ENCODE data around the gene MIGA2. TPM values are rescaled to one million over a fixed set of nuclear protein-coding genes. Genes with fewer than 3 reads are reported as not detected.

The MIGA2 gene
- total RNA-seq, 1 donor from 2014 or later = 23.8 TPM

GRCh38 chr9:129012343-129012742 is 24.1 kb upstream of the MIGA2 start:
- no peaks in the 10 kb centered on the region for H3K36me3 ChIP-seq (ENCODE audit: insufficient read depth, low read length)
- no peak for FAIRE-seq
- no peak overlapping the region for H2AFZ ChIP-seq (ENCODE audit: low read depth, low read length)
- Mint-ChIP-seq H3K4me1 (ENCODE audit: low read depth, unreplicated experiment) (no peaks in the 10 kb centered on the region), H3K27me3 (ENCODE audit: low read depth, unreplicated experiment) (no peaks in the 10 kb centered on the region), H3K9me3 (ENCODE audit: unreplicated experiment) (no peaks in the 10 kb centered on the region), H3K36me3 (ENCODE audit: low read depth, unreplicated experiment) (peaks cover 3% of the 10 kb centered on the region), H3K27ac (ENCODE audit: unreplicated experiment) (no peak overlapping the region), H3K4me3 (ENCODE audit: unreplicated experiment) (no peak overlapping the region)
- DNase-seq (ENCODE audit: low read depth) = no peak
- H3K4me3 ChIP-seq (ENCODE audit: insufficient read depth, low read depth, low read length) = no peak overlapping the region
- no peak overlapping the region for H3K4me2 ChIP-seq (ENCODE audit: low read length)
- H3K27ac ChIP-seq (ENCODE audit: low read depth, low read length) = no peak overlapping the region
- no peaks in the 10 kb centered on the region for H3K4me1 ChIP-seq (ENCODE audit: insufficient read depth, low read length)
- no peaks in the 10 kb centered on the region for H3K79me2 ChIP-seq (ENCODE audit: insufficient read depth, low read length)
- no peaks in the 10 kb centered on the region for H3K27me3 ChIP-seq (ENCODE audit: insufficient read depth, low read length)
- H4K20me1 ChIP-seq (ENCODE audit: insufficient read depth, low read length) = peaks cover 2% of the 10 kb centered on the region
- TF ChIP-seq CTCF (IDR thresholded peaks at IDR 0.05; ENCODE audit: insufficient read depth, low read depth, low read length) (no peak), EZH2 (IDR thresholded peaks at IDR 0.05; ENCODE audit: insufficient read depth, low read length) (no peak)
- no peaks in the 10 kb centered on the region for H3K9me3 ChIP-seq (ENCODE audit: insufficient read depth, low read depth, low read length)
- no peak overlapping the region for H3K9ac ChIP-seq (ENCODE audit: low read length)

DNA sequence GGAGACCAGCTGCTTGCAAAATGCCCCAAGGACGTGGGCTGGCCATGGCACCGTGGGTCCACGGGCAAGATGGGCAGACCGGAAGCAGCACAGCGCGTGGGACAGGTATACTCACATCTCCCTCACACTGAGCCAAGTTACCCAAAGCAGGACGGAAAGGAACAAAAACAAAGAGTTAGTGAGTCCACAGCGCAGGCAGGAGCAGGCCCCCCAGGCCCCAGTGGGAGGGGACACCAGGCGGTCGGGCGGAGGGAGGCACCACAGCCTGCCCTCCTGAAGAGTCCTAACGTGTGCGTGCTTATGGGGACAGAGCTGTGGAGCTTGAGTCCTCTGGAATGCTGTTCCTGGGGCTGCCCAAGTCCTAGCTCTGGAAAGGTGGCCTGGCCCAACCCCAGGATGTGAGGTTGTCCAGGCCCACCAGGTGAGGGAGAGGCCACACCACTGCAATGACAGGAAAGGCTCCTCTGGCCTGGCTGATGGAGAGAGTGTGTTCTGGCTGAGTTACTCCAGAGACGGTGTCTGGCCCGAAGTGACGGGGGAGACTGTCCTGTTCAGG is 23.5 kb upstream of the MIGA2 start:
- Histone ChIP-seq H3K4me2 (ENCODE audit: low read length) (no peak overlapping the region), H4K20me1 (ENCODE audit: insufficient read depth, low read length) (no peaks in the 10 kb centered on the region), H3K9me3 (ENCODE audit: insufficient read depth, low read depth, low read length) (no peaks in the 10 kb centered on the region), H3K4me3 (ENCODE audit: insufficient read depth, low read depth, low read length) (no peak overlapping the region), H3K36me3 (ENCODE audit: insufficient read depth, low read length) (no peaks in the 10 kb centered on the region), H3K79me2 (ENCODE audit: insufficient read depth, low read length) (no peaks in the 10 kb centered on the region), H3K27ac (ENCODE audit: low read depth, low read length) (no peak overlapping the region), H3K9ac (ENCODE audit: low read length) (no peak overlapping the region), H3K27me3 (ENCODE audit: insufficient read depth, low read length) (no peaks in the 10 kb centered on the region), H2AFZ (ENCODE audit: low read depth, low read length) (no peak overlapping the region), H3K4me1 (ENCODE audit: insufficient read depth, low read length) (no peaks in the 10 kb centered on the region)
- no peak overlapping the region for H3K27ac Mint-ChIP-seq (ENCODE audit: unreplicated experiment)
- H3K4me1 Mint-ChIP-seq (ENCODE audit: low read depth, unreplicated experiment) = no peaks in the 10 kb centered on the region
- no peaks in the 10 kb centered on the region for H3K9me3 Mint-ChIP-seq (ENCODE audit: unreplicated experiment)
- no peak for DNase-seq (ENCODE audit: low read depth)
- TF ChIP-seq EZH2 (IDR thresholded peaks at IDR 0.05; ENCODE audit: insufficient read depth, low read length) (no peak), CTCF (IDR thresholded peaks at IDR 0.05; ENCODE audit: insufficient read depth, low read depth, low read length) (no peak)
- peaks cover 3% of the 10 kb centered on the region for H3K36me3 Mint-ChIP-seq (ENCODE audit: low read depth, unreplicated experiment)
- H3K27me3 Mint-ChIP-seq (ENCODE audit: low read depth, unreplicated experiment) = no peaks in the 10 kb centered on the region
- H3K4me3 Mint-ChIP-seq (ENCODE audit: unreplicated experiment) = no peak overlapping the region
- no peak for FAIRE-seq

- Histone ChIP-seq H3K27ac (ENCODE audit: low read depth, low read length) (no peak overlapping the region), H3K4me3 (ENCODE audit: insufficient read depth, low read depth, low read length) (no peak overlapping the region), H3K4me1 (ENCODE audit: insufficient read depth, low read length) (no peaks in the 10 kb centered on the region), H3K27me3 (ENCODE audit: insufficient read depth, low read length) (no peaks in the 10 kb centered on the region), H3K4me2 (ENCODE audit: low read length) (no peak overlapping the region), H2AFZ (ENCODE audit: low read depth, low read length) (no peak overlapping the region), H3K9me3 (ENCODE audit: insufficient read depth, low read depth, low read length) (no peaks in the 10 kb centered on the region), H3K79me2 (ENCODE audit: insufficient read depth, low read length) (no peaks in the 10 kb centered on the region), H4K20me1 (ENCODE audit: insufficient read depth, low read length) (no peaks in the 10 kb centered on the region), H3K36me3 (ENCODE audit: insufficient read depth, low read length) (no peaks in the 10 kb centered on the region), H3K9ac (ENCODE audit: low read length) (no peak overlapping the region)
- H3K27me3 Mint-ChIP-seq (ENCODE audit: low read depth, unreplicated experiment) = no peaks in the 10 kb centered on the region
- TF ChIP-seq CTCF (IDR thresholded peaks at IDR 0.05; ENCODE audit: insufficient read depth, low read depth, low read length) = no peak
- TF ChIP-seq EZH2 (IDR thresholded peaks at IDR 0.05; ENCODE audit: insufficient read depth, low read length) = no peak
- H3K9me3 Mint-ChIP-seq (ENCODE audit: unreplicated experiment) = no peaks in the 10 kb centered on the region
- peaks cover 3% of the 10 kb centered on the region for H3K36me3 Mint-ChIP-seq (ENCODE audit: low read depth, unreplicated experiment)
- no peaks in the 10 kb centered on the region for H3K4me1 Mint-ChIP-seq (ENCODE audit: low read depth, unreplicated experiment)
- FAIRE-seq = no peak
- no peak overlapping the region for H3K4me3 Mint-ChIP-seq (ENCODE audit: unreplicated experiment)
- no peak overlapping the region for H3K27ac Mint-ChIP-seq (ENCODE audit: unreplicated experiment)
- no peak for DNase-seq (ENCODE audit: low read depth)
Observed at GRCh38 chr9:129013674-129014073, 22.8 kb upstream of the MIGA2 start.

Measured in astrocyte (in vitro differentiated cells and primary cell).